Panc1 (cell line): ENCODE results near the gene LMO1. TPM values are rescaled to one million over a fixed set of nuclear protein-coding genes. Genes with fewer than 3 reads are reported as not detected.

Source experiments
- ATAC-seq: fragments of 200-7000 bp; cut with Tn5 transposase; 2 replicates; pipeline ENCODE4 v1.9.1; 2020; ENCODE audit warnings: mild to moderate bottlenecking, moderate library complexity
- BruUV-seq: library from RNA; stranded (reverse); fragments of 400-500 nt; replicated peaks from 2 replicates; lab custom pipeline; 2021; lab: Mats Ljungman, UMichigan
- CTCF ChIA-PET: fragments of 300-600 bp; sonication (Branson Sonifier 250); formaldehyde crosslinking; loops from one replicate; lab custom pipeline; 2022; ENCODE audit warnings: antibody characterized with exemption; lab: Charles Lee
- POLR2A ChIA-PET: fragments of 300-600 bp; sonication (Branson Sonifier 250); formaldehyde crosslinking; loops from one replicate; lab custom pipeline; 2022; ENCODE audit warnings: antibody characterized with exemption; lab: Charles Lee
- DNase-seq: peaks from one replicate; pipeline ENCODE4 v3.0.0-alpha.2; 2010; ENCODE audit warnings: low read depth, low spot score
- H3K27ac ChIP-seq: 2 replicates; pipeline ENCODE4 v1.5.1; 2011; ENCODE audit warnings: mild to moderate bottlenecking, low read length, inconsistent platforms
- H3K27me3 ChIP-seq: fragments of 200-500 bp; sonication (Bioruptor generic); 2 replicates; pipeline ENCODE4 v1.6.0; 2014; ENCODE audit warnings: low read length, inconsistent platforms; ENCODE audit not compliant: control insufficient read depth, insufficient read depth
- H3K36me3 ChIP-seq: fragments of 200-500 bp; sonication (Bioruptor generic); 2 replicates; pipeline ENCODE4 v1.5.1; 2014; ENCODE audit warnings: inconsistent platforms, mild to moderate bottlenecking, low read length, moderate library complexity; ENCODE audit not compliant: control insufficient read depth, insufficient read depth
- H3K4me1 ChIP-seq: 2 replicates; pipeline ENCODE4 v1.5.1; 2011; ENCODE audit warnings: inconsistent platforms, mild to moderate bottlenecking, low read length, moderate library complexity; ENCODE audit not compliant: control insufficient read depth, insufficient read depth
- H3K4me3 ChIP-seq, 2 experiments: 2 replicates each; pipeline ENCODE4 v1.5.1; 2011 to 2012; ENCODE audit warnings: low read depth in 2 of 2, low read length in 2 of 2, mild to moderate bottlenecking in 2 of 2, inconsistent platforms in 1 of 2, moderate library complexity in 1 of 2
- H3K9me3 ChIP-seq: fragments of 200-500 bp; sonication (Bioruptor generic); 2 replicates; pipeline ENCODE4 v1.5.1; 2014; ENCODE audit warnings: low read depth, mild to moderate bottlenecking, inconsistent platforms, low read length, moderate library complexity; ENCODE audit not compliant: control insufficient read depth, insufficient read depth
- CTCF ChIP-seq: fragments of 450-650 bp; IDR thresholded peaks from 2 replicates; pipeline ENCODE4 v1.5.1; 2017; ENCODE audit warnings: mild to moderate bottlenecking
- POLR2AphosphoS5 ChIP-seq: IDR thresholded peaks from 2 replicates; pipeline ENCODE4 v1.6.1; 2012; ENCODE audit warnings: mild to moderate bottlenecking, low read depth, low read length, moderate library complexity
- SIN3A ChIP-seq: IDR thresholded peaks from 2 replicates; pipeline ENCODE4 v1.6.1; 2012; ENCODE audit warnings: low read depth, mild to moderate bottlenecking, low read length, moderate library complexity, borderline replicate concordance; ENCODE audit not compliant: insufficient read depth
- TCF7L2 ChIP-seq: IDR thresholded peaks from 2 replicates; pipeline ENCODE4 v1.6.1; 2011; ENCODE audit warnings: mild to moderate bottlenecking, low read depth, low read length, inconsistent platforms
- in situ Hi-C: cut with HindIII; loops from 2 replicates; pipeline ENCODE4 v1.10.0; 2016; ENCODE audit warnings: low sequenced_read_pairs, low pct_unique_long_range_greater_than_20kb
- intact Hi-C: fragments of 100-400 bp; cut with micrococcal nuclease; formaldehyde crosslinking; loops from one replicate; pipeline ENCODE4 v1.10.0; 2022; ENCODE audit not compliant: unreplicated experiment
- total RNA-seq: library from RNA; stranded (reverse); gene quantifications from one replicate; pipeline ENCODE4 v1.2.1, GENCODE V29; 2021; ENCODE audit not compliant: unreplicated experiment
- TF ChIP-seq, protein P1 (sequence below), 2 experiments: IDR thresholded peaks; 2 replicates each; pipeline ENCODE4 v1.6.1; 2011 to 2012; ENCODE audit warnings: low read depth in 2 of 2, control low read depth in 1 of 2, low read length in 1 of 2, mild to moderate bottlenecking in 1 of 2, moderate library complexity in 1 of 2; ENCODE audit not compliant: insufficient read depth in 1 of 2

LMO1 gene
- total RNA-seq, 1 experiment from 2014 or later: not detected

DNA sequence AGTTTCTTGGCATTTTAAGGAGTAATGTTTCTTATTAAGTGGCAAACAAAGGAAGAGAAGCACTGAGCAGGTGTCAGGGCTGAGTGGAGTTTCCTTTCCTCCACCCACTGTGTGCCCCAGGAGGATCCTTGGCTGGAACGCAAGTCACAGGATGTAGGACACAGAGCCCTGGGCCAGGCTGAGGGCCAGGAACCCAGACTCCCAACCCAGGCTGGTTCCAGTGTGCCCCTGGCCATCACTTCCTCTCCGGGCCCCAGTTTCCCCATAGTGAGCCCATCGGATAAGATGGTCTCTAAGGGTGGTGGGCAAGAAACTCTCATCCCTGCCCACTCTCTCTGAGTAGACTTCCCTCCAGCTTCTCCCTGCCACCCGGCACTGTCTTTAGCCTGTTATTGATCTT lies 45.3 kb downstream of the LMO1 start:
- no peak for ATAC-seq
- in situ Hi-C loops (no loop called here), intact Hi-C loops (no loop called here)
- H3K36me3 ChIP-seq: no peaks in the 10 kb centered on the region
- H3K27me3 ChIP-seq: peaks cover 2% of the 10 kb centered on the region; the same call in 1 of the 2 replicates
- no peaks in the 10 kb centered on the region for H3K9me3 ChIP-seq
- no peaks in the 10 kb centered on the region for H3K4me1 ChIP-seq
- no peak overlapping the region for H3K4me3 ChIP-seq
- H3K27ac ChIP-seq: no peak overlapping the region
- CTCF ChIA-PET: no interaction called here
- POLR2A ChIA-PET: no interaction called here
- DNase-seq: no peak
- BruUV-seq: no TSS peak
- TF ChIP-seq CTCF (no peak), TCF7L2 (no peak), SIN3A (no peak), POLR2AphosphoS5 (no peak)
- TF ChIP-seq, protein P1, sequence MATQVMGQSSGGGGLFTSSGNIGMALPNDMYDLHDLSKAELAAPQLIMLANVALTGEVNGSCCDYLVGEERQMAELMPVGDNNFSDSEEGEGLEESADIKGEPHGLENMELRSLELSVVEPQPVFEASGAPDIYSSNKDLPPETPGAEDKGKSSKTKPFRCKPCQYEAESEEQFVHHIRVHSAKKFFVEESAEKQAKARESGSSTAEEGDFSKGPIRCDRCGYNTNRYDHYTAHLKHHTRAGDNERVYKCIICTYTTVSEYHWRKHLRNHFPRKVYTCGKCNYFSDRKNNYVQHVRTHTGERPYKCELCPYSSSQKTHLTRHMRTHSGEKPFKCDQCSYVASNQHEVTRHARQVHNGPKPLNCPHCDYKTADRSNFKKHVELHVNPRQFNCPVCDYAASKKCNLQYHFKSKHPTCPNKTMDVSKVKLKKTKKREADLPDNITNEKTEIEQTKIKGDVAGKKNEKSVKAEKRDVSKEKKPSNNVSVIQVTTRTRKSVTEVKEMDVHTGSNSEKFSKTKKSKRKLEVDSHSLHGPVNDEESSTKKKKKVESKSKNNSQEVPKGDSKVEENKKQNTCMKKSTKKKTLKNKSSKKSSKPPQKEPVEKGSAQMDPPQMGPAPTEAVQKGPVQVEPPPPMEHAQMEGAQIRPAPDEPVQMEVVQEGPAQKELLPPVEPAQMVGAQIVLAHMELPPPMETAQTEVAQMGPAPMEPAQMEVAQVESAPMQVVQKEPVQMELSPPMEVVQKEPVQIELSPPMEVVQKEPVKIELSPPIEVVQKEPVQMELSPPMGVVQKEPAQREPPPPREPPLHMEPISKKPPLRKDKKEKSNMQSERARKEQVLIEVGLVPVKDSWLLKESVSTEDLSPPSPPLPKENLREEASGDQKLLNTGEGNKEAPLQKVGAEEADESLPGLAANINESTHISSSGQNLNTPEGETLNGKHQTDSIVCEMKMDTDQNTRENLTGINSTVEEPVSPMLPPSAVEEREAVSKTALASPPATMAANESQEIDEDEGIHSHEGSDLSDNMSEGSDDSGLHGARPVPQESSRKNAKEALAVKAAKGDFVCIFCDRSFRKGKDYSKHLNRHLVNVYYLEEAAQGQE (IDR thresholded peaks at IDR 0.05; ENCODE audit: insufficient read depth in 1 of 2, low read depth in 2 of 2, low read length in 1 of 2): no peak

- H3K27ac ChIP-seq: no peak overlapping the region
- no peak for DNase-seq
- ChIA-PET POLR2A (no interaction called here), CTCF (interaction anchor here (0.6 kb wide), 2 partner anchors 61 to 346 kb away, joined by 3 to 4 read pairs; no protein-coding TSS in a partner anchor)
- in situ Hi-C loops: no loop called here
- no peaks in the 10 kb centered on the region for H3K36me3 ChIP-seq
- ATAC-seq: no peak
- no peak for TF ChIP-seq SIN3A
- TF ChIP-seq, protein P1 (IDR thresholded peaks at IDR 0.05; ENCODE audit: insufficient read depth in 1 of 2, low read depth in 2 of 2, low read length in 1 of 2): no peak
- no peaks in the 10 kb centered on the region for H3K9me3 ChIP-seq
- intact Hi-C loops: no loop called here
- H3K27me3 ChIP-seq: peaks cover 2% of the 10 kb centered on the region; the same call in 1 of the 2 replicates
- no peaks in the 10 kb centered on the region for H3K4me1 ChIP-seq
- BruUV-seq: no TSS peak
- no peak overlapping the region for H3K4me3 ChIP-seq
Observed at GRCh38 chr11:8217926-8218325, 45.8 kb downstream of the LMO1 start.
